Cardiac septum (tissue), 1 donor: Measurements from ENCODE around the gene DNAJB11. TPM values are rescaled to one million over a fixed set of nuclear protein-coding genes. Genes with fewer than 3 reads are reported as not detected.
"Not testable (repeated sequence)": the region's sequence is repeated elsewhere in the genome, so short reads cannot be mapped to it uniquely, and the experiment has no call there.

Experiments
- DNase-seq: peaks from one replicate; pipeline ENCODE4 v3.0.0-alpha.2; 2020; ENCODE audit warnings: low spot score
- intact Hi-C: fragments of 100-400 bp; cut with DNase I; formaldehyde crosslinking; loops from one replicate; pipeline ENCODE4 v1.14.0; 2022
- long read RNA-seq: library from polyadenylated mRNA; unstranded; transcript quantifications from one replicate; pipeline ENCODE4 v2.0.0, GENCODE V29; 2021
- total RNA-seq: library from RNA; stranded (reverse); fragmentation: NEBNext Ultra II Directional; extraction: Animal tissue kit (Norgen Biotek cat#: 25700); gene quantifications from one replicate; pipeline ENCODE4 v1.2.1, GENCODE V29; 2021
- donor health status: DM: no; HTN: no; CAD: no.

The DNAJB11 gene
- total RNA-seq, result 34.3 TPM
- long read RNA-seq, transcript DNAJB11-201 (10 exons, 1,688 nt), result major isoform, 67 of 71 reads
- long read RNA-seq, partial matches to known transcripts, result 3 of 71 reads
- long read RNA-seq, other reads (novel, unspliced or antisense), result 1 of 71 reads

DNA sequence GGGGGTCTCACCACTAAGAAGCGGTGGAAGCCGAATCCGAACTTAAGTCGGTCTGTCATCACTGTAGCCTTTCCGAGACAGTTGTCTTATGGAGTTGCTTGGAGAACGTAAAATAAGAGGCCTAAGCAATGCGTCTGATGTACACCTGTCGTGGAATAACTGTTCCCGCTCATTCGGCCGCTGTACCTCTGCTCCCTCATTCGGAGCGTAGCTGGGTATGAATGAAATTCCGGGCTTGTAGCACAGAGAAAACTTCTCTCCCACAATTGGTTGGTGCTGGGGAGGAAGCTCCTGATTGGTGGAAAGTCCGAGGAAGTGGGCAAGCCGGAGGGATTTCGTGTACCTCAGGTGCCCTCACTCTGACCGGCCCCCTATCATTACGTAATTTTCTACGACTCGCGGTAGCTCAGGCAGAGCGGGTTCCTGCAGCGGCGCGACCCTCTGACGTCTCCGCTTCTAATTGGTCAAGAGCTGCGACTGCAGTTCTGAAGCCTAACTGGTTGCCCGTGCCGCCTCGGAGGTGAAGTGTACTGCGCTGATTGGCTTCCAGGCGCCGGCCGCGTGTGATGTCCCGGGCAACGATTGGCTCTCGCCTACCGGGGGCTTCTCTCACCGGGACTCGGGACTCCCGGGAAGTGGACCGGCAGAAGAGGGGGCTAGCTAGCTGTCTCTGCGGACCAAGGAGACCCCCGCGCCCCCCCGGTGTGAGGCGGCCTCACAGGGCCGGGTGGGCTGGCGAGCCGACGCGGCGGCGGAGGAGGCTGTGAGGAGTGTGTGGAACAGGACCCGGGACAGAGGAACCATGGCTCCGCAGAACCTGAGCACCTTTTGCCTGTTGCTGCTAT, at the start of gene DNAJB11:
DNAJB11 (plus strand) TSS at position 625 of the 845 bp plus-strand sequence; CDS start at position 803, 178 bp downstream.
- intact Hi-C loops, result loop anchor here (2.0 kb wide), 1 partner anchor 212 kb away; the partner anchor contains the start of gene EIF4A2

DNA sequence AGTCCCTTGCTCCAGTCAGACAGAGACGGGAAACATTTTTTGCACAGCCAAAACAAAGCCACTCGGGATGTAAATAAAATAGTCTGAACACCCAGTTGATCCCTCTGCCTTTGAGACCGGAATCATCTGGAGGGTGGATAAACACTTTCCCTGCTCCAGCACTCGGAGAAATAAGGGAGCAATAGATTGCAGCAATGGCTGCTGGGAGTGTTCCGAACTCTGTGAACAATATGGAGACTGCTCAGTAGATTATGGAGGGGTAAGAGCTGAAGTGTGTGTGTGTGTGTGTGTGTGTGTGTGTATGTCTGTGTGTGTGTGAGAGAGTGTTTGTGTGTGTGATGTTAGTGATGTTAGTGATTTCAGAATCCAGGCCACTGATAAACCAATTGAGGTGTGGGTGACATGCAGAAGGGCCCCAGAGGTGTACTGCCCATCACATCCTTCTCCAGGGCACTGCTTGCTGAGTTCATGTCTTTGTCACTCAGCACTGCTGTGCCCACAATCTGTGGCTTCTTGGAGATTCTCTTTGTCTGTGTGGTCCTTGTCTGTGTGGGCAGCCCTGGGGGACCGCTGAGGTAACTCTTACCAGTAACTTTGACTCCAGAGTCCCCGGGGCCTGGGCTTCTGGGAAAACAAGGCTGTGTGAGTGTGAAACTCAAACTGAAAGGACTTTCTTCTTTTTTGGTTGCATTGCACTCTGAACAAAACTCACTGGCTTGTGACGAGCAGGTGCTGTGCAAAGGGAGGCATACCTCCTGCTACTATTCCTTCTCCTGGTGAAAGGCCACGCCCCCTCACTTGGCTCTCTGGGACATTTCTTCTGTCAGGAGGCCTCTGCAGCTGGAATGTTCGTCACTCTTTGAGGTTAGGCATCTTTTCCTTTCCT, 49.3 kb upstream of the DNAJB11 start:
- intact Hi-C loops, result no loop called here
- no peak for DNase-seq

More for the DNA sequence above, at the start of gene DNAJB11:
- peak; percentile 100 for DNase-seq

DNA sequence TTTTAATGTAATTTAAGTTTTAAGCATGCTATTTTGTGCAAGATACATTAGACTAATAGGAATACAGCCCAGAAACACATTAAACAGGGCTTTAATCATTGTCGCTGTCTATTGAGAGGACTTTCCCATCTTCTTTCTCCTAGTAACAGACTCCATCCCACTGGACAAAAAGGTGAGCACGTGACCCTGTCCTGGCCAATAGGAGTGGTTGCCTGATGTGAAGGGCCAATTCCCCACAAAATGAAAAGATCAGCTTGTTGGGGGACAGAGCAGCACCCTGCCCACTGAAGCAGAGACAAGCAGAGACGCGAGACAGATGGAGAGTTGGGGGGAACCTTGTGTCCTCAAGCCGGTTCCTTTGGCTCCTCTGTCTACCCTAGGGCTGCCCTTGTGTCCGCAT, 47.5 kb upstream of the DNAJB11 start:
- intact Hi-C loops, result no loop called here
- no peak for DNase-seq

DNA sequence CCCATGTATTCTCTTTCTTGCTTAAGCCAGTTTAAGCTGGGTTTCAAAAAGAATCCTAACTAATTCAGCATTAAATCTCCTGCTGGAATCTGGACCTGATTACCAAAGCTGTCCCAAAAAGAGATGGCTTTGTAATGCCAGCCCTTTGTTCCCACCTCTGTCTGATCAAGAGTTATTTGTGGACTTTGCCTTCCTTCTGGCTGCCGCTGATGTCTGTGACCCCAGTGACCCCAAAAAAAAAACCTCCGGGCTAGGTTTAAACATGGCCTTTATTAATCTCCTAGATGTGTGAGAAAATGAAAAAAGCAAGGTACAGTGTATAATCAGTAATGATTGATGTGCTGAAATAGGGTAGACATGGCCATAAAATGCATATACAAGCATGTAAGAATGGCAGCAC, 47.1 kb upstream of the DNAJB11 start:
- intact Hi-C loops, result no loop called here

GRCh38 chr3:186524616-186525015, 45.9 kb upstream of the DNAJB11 start:
- no peak for DNase-seq
- intact Hi-C loops, result no loop called here

More for the DNA sequence above, 47.1 kb upstream of the DNAJB11 start:
- no peak for DNase-seq

DNA sequence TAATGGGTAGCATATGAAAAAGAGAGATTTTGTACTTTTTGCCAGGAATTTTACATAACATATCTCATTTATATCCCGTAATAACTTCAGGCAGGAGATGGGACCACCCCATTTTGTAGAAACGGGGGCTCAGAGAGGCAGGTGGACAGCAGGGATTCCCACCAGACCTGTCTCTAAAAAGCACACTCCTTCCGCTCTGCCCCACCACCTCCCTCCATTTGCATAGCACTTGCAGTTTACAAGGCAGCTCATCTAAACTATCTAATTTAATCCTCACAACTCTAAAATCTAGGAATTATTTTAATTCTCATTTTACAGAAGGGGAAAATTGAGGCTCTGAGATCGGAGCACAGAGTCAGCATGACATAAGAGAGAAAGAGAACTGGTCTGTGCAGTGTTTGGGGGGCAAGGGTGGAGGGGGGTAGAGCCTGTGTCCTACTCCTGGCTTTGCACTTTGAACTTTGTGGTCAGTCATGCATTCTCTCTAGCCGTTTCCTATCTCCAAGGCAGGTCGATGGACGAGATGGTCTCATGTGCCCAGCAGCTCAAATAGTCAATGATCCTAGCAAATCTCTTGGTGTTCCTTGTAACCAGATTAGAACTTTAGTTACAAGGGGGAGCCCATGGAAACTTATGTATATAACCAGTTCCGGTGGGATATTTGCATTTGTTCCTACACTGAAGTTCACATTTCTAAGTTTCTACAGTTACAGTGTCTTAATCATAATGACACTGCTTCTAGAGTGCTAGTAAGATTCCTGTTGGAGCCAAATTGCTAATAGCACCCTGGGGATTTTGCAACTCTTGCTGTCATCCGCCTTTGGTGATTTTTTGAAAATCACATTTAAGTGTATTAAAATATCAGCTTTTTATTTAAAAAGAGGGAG, 44.9 kb upstream of the DNAJB11 start:
- intact Hi-C loops, result no loop called here
- no peak for DNase-seq

- intact Hi-C loops, result no loop called here
- DNase-seq, result no peak
These were observed 44.3 kb upstream of the DNAJB11 start for GRCh38 chr3:186526256-186526606.

- no peak for DNase-seq
- intact Hi-C loops, result no loop called here
These were observed 41.1 kb upstream of the DNAJB11 start for GRCh38 chr3:186529201-186529999.

DNA sequence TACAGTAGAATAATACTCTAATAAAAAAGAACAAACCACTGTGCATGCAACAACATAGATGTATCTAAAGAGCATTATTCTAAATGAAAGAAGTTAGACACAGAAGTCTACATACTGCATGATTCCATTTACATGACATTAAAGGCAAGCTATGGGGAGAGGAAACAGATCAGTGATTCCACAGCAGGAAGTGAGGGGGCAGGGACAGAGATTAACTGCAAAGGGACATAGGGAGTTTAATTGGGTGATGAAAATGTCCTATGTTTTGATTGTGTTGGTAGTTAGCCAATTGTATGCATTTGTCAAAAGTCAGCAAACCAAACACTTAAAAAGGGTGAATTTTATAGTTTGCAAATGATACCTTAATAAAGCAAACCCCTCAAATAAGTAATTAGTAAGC, 40.1 kb upstream of the DNAJB11 start:
- no peak for DNase-seq
- intact Hi-C loops, result no loop called here

- intact Hi-C loops, result not testable (repeated sequence)
These were observed 38.8 kb upstream of the DNAJB11 start for GRCh38 chr3:186531694-186532093.

GRCh38 chr3:186532598-186533072, 37.9 kb upstream of the DNAJB11 start:
- no peak for DNase-seq
- intact Hi-C loops, result no loop called here

More at GRCh38 chr3:186531694-186532093, 38.8 kb upstream of the DNAJB11 start:
- not testable (repeated sequence) for DNase-seq

DNA sequence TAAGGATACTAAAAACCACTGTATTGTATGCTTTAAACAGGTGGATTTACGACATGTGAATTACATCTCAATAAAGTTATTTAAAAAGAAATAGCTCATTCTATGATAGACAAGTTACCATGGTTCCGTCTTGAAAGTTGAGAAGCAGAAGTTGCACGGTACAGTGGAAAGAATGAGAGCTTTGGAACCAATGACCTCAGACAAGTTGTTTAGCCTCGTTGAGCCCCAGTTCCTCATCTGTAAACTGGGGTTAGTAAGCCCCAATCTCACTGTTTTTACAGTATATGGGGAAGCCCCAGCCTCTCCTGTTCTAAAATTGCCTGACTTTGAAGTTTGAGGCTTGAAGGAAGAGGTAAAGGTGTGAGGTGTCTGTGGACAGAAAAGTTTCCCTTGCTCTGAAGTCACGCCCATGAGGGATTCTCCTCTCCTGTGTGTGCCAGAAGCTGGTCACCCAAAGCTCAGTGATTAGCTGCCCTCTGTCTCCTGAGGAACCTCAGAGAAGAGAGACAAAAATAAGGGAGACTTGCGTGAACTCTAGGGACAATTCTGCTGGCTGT, 36.3 kb upstream of the DNAJB11 start:
- no peak for DNase-seq
- intact Hi-C loops, result no loop called here

DNA sequence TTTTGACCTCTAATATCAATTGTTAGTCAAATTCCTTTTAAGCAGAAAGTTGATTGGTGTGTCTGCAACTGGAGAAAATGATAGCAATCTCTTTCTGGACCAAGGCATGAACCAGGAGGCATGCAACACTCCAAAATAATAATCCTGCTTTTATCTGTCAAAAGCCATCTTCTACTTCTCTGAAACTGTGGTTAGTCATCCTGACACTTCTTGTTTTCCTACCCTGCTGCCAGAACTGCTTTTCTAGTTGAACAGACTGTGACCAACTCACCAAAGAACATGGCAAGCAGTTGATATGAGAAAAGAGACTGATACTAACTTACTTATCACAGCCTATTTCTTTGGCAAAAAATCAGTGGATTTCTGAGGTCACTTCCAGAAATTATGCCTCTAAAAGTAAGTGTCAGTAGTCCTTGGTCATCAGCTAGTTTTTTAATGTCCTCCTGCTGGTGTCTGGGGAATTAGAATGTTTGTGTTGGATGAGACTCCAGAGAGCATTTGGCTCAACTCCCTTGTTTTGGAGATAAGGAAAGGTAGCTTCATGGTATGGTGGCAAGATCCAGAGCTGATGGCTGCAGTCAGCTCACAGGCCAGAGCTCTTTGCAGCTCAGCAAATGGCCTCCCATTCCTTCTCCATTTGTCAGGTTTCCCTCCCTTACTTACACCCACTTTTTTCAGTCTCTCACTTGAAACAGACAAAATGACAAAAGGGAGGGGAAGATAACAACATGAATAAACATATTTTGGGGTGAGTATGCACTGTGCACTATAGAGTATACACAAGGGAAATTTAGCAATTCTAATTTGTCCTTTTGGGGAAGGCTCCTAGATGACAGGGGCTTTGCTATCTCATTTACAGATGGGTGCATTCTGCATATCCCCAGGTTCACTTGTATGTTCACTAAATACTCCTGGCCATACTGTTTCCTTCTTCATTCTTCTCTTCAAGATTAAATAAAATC, 33.4 kb upstream of the DNAJB11 start:
- DNase-seq, result no peak
- intact Hi-C loops, result no loop called here

GRCh38 chr3:186538779-186539178, 31.7 kb upstream of the DNAJB11 start:
- intact Hi-C loops, result no loop called here

GRCh38 chr3:186540221-186540834, 30.2 kb upstream of the DNAJB11 start:
- no peak for DNase-seq
- intact Hi-C loops, result loop anchor here (1.0 to 2.0 kb wide), 2 partner anchors 281 to 558 kb away; no protein-coding TSS in a partner anchor

More at GRCh38 chr3:186538779-186539178, 31.7 kb upstream of the DNAJB11 start:
- no peak for DNase-seq

DNA sequence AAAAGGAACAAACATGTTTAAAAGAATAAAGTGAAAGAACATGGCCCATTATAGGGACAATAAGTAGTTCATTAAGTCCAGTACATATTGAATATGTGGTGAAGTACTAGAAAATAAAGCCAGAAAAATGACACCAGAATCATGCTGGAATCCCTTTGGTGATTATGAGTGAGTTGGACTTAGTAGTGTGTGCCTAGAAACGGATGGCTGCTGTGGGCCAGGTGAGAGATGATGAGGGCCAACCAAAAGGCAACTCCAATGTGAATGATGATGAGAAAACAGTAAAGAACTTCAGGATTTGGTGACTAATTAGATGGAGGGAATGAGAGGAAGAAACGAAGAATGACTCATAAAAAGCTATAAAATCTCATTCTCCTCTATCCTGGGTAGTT, 29.7 kb upstream of the DNAJB11 start:
- intact Hi-C loops, result loop anchor here (1.0 to 2.0 kb wide), 2 partner anchors 282 to 558 kb away; no protein-coding TSS in a partner anchor
- DNase-seq, result no peak
